Motor neuron (in vitro differentiated cells): ENCODE data around the gene TMEM80. TPM values are rescaled to one million over a fixed set of nuclear protein-coding genes. Genes with fewer than 3 reads are reported as not detected.

Experiments used
- ATAC-seq, 8 experiments: fragments of 200-7000 bp; cut with Tn5 transposase; replicated peaks in 6 of 8; 2 replicates each; pipeline ENCODE4 v1.8.0; 2021; ENCODE audit warnings: mild to moderate bottlenecking in 8 of 8, moderate library complexity in 8 of 8
- H3K27ac ChIP-seq, 2 donors: fragments of 250-450 bp; sonication (Bioruptor Pico); 2 replicates each; pipeline ENCODE4 v1.9.0; 2021; ENCODE audit warnings: antibody characterized with exemption in 2 of 2, mild to moderate bottlenecking in 2 of 2, moderate library complexity in 1 of 2
- H3K4me1 ChIP-seq, 2 donors: fragments of 250-450 bp; sonication (Bioruptor Pico); replicated peaks in 1 of 2; 2 replicates each; pipeline ENCODE4 v1.6.1; 2021; ENCODE audit warnings: antibody characterized with exemption in 2 of 2, mild to moderate bottlenecking in 2 of 2, moderate library complexity in 1 of 2
- H3K4me3 ChIP-seq, 5 donors: fragments of 250-450 bp; sonication (Bioruptor Pico); 2 replicates each; pipeline ENCODE4 v1.9.0; 2021; ENCODE audit warnings: antibody characterized with exemption in 5 of 5, mild to moderate bottlenecking in 5 of 5, moderate library complexity in 4 of 5
- WGBS, 10 experiments: fragments of 450-650 bp; shearing (Covaris generic); methylation state at CpG; one replicate each; pipeline ENCODE4 v1.0.0; 2022; 5-methylcytosine and 5-hydroxymethylcytosine counted together
- in situ Hi-C, 9 experiments: fragments of 400-800 bp; cut with MboI; loops; one replicate each; pipeline ENCODE4 v1.15.0; 2021; ENCODE audit warnings: low sequenced_read_pairs in 9 of 9, low pct_unique_long_range_greater_than_20kb in 2 of 9; ENCODE audit not compliant: unreplicated experiment in 9 of 9
- total RNA-seq, 8 experiments: library from RNA; unstranded; fragments of 300-600 nt; gene quantifications; 2 replicates each; pipeline versions ENCODE4 v1.2.3 to v1.2.4, GENCODE V29; 2022

The TMEM80 gene
- total RNA-seq, 8 experiments from 2014 or later = 11.8 to 47.1 (median 20.9) TPM

DNA sequence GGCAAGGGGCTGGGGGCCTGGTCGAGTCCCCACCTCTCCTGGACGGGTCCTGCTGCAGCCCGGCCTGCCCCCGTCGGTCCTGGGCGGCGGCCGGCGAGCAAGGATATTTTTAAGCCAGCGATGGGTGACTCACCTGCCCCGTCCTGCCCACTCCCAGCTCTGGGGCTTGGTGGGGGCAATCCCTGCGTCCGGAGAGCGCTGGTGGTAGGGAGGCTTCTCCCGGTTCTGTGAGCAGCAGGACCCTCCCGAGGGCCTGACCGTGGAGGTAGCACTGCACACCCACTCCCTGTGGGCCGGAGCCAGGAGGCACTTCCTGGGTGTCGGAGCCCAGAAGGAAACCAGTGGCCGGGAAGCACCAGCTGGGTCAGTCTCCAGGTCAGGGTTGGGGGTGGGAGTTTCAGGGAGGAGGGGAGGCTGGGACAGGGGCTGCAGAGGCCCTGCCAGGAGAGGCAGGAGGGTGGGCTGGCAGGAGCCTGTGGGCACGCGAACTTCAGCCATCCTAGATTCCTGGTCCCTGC, 10.9 kb downstream of the TMEM80 start:
- 0% methylated on average over 1 of the region's 22 CpGs; no CpG with 5 or more reads in 9 of the 10 experiments for WGBS, 10 experiments
- ATAC-seq = peak; percentile 18 to 33 (median 26)
- in situ Hi-C loops = no loop called here
- H3K4me3 ChIP-seq = no peak overlapping the region
- peaks cover 12 to 18% of the 10 kb centered on the region in 2 donors for H3K4me1 ChIP-seq
- no peak overlapping the region for H3K27ac ChIP-seq

DNA sequence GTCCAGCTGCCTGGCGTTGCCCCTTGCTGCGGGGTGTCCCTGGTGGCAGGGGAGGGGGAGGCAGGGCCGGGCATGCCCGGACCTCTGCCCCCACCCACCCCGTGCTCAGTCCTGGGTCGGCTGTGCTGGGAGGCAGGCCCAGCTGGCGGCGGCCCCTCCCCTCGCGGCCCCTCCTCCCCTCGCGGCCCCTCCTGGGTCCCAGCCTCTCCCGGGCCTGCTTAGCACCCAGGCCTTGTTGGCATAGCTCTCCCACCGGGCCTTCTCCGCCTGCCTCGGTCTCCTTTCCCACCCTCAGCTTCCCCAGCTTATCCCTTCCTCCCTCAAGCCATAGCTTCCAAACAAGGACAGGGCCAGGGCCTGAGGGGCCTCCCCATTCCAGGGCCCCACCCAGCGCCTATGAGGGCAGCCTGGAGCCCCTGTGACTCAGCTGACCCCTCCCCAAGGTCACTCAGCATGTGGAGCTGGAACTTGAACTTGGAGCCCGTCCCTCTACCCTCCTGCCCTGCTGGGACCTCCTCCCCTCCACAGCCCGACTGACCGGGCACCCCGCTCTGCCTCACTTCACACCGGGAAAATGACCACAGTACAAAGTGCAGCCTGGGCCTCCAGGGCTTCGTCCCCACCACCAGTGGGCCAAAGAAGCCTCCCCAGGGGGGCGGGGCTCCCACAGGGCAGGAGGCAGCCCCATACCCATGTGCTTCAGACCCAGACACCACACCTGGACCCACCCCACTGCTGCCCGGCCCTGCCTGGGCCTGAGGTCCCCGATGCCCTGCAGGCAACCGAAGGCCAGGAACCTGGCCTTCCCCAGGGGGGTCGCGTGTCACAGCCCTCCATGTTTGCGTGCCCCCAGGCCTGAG, 11.6 kb downstream of the TMEM80 start:
- peaks cover 12 to 18% of the 10 kb centered on the region in 2 donors for H3K4me1 ChIP-seq
- in situ Hi-C loops = no loop called here
- no peak overlapping the region for H3K27ac ChIP-seq
- peak; percentile 35 to 63 (median 49) for ATAC-seq
- no peak overlapping the region for H3K4me3 ChIP-seq
- WGBS, 10 experiments = 70% methylated on average over 2 of the region's 30 CpGs; no CpG with 5 or more reads in 9 of the 10 experiments

DNA sequence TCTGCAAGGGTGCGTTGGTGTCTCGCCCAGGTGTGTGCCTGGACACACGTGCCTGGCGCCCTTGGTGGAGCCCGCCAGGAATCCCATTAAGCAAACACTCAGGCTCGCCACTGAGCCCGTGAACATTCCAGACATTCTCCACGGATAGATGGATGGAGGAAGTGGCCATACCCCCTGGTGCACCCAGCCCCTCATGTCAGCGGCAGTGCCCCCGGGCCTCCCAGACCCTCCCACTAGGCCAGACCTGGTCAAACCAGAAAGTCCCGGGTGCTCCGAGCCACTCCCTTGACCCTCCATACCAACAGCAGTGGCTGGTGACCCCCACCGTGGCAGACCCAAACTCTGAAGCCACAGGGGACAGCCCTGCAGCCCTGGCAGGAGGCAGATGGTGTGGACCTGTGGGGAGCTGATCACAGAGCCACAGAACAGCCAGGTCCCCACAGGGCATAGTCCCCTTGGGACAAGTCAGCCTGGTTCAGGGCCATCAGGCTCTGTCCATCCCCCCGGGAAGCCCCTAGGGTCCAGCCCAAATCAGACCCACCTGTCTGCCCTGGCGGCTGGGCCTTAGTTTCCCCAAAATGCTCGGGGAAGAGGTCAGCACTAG, 12.3 kb downstream of the TMEM80 start:
- no peak for ATAC-seq
- Histone ChIP-seq H3K4me3 (no peak overlapping the region), H3K4me1 (peaks cover 12 to 18% of the 10 kb centered on the region in 2 donors), H3K27ac (no peak overlapping the region)
- in situ Hi-C loops = no loop called here
- 100% methylated on average over 1 of the region's 16 CpGs; no CpG with 5 or more reads in 9 of the 10 experiments for WGBS, 10 experiments

DNA sequence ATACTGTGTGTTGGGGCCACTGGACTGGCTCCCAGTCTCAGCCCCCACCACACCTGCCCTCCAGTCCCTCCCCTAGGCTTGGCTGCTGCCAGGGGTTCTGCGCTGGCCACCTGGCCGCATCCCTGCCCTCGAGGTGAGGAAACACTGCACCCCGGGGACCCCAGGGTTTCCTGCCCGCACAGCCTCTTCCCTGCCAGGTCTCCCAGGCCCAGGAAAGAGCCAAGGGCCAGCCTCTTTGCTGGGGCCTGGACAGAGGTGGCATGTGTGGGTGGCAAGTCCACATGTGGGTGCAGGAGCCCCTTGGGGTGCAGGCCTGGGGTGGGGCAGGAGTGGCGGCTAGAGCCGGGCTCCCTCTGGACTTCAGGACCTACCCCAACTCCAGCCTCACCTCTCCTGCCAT, 12.9 kb downstream of the TMEM80 start:
- H3K4me1 ChIP-seq = peaks cover 12 to 18% of the 10 kb centered on the region in 2 donors
- H3K27ac ChIP-seq = no peak overlapping the region
- in situ Hi-C loops = no loop called here
- no peak overlapping the region for H3K4me3 ChIP-seq
- 80% methylated on average over 1 of the region's 7 CpGs; no CpG with 5 or more reads in 9 of the 10 experiments for WGBS, 10 experiments
- ATAC-seq = no peak

DNA sequence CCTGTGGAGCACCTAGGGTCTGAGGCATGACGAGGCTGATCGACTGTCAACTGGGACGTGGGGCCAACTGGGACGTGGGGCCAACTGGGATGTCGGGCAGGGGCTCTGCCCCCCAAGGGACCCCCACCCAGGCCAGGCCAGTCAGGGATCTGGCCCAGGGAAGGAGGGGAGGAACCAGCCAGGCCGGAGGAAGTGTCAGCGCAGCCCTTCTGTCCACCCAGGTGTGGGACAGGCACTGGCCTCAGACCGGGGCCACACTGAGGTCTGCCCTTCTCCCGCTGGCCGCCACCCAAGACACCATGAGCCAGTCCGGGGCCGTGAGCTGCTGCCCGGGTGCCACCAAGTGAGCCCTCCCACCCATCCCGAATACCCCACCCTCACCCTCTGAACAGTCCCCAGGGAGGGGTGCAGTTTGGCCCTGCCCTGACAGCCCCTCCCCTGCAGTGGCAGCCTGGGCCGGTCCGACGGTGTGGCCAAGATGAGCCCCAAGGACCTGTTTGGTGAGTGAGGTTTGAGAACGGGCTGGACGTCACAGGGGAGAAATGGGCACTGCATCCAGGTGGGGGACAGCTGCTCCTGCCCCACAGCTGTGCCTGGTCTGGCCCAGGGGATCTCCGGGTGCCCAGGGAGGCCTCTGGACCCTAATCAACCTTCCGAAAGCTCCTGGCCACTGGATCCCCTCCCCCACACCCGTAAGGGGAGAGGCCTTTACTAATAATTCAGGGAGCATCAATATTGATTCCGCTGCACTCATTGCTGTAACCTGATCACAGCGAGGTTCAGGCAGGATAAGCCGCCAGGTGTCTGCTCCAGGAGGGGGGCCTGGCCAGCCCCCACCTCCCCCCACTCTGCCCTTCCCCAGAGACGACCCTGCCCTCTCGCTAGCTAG, 13.7 kb downstream of the TMEM80 start:
- Histone ChIP-seq H3K4me3 (no peak overlapping the region), H3K27ac (no peak overlapping the region), H3K4me1 (peaks cover 12 to 18% of the 10 kb centered on the region in 2 donors)
- ATAC-seq = no peak
- in situ Hi-C loops = no loop called here
- WGBS, 10 experiments = 77 to 100% methylated on average over 1 to 5 of the region's 27 CpGs; no CpG with 5 or more reads in 8 of the 10 experiments

DNA sequence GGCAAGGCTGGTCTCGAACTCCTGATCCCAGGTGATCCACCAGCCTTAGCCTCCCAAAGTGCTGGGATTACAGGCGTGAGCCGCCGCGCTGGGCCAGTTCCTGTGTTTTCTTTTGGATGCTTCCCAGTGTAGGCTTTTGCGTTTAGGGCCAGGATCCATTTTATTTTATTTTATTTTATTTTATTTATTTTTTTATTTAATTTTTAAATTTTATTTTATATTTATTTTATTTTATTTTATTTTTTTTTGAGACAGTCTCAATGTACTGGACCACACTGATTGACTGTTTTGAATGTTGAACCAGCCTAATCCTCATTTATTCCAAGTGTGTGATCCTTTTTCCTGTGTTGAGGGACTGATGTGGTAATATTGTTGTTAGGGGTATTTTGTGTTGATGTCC, 18.8 kb downstream of the TMEM80 start:
- in situ Hi-C loops = no loop called here
- 89 to 100% (median 97%) methylated on average over 1 to 6 of the region's 6 CpGs; no CpG with 5 or more reads in 1 of the 10 experiments for WGBS, 10 experiments
- no peak for ATAC-seq
- no peak overlapping the region for H3K27ac ChIP-seq
- peaks cover 0 to 5% of the 10 kb centered on the region in 2 donors for H3K4me1 ChIP-seq
- no peak overlapping the region for H3K4me3 ChIP-seq

DNA sequence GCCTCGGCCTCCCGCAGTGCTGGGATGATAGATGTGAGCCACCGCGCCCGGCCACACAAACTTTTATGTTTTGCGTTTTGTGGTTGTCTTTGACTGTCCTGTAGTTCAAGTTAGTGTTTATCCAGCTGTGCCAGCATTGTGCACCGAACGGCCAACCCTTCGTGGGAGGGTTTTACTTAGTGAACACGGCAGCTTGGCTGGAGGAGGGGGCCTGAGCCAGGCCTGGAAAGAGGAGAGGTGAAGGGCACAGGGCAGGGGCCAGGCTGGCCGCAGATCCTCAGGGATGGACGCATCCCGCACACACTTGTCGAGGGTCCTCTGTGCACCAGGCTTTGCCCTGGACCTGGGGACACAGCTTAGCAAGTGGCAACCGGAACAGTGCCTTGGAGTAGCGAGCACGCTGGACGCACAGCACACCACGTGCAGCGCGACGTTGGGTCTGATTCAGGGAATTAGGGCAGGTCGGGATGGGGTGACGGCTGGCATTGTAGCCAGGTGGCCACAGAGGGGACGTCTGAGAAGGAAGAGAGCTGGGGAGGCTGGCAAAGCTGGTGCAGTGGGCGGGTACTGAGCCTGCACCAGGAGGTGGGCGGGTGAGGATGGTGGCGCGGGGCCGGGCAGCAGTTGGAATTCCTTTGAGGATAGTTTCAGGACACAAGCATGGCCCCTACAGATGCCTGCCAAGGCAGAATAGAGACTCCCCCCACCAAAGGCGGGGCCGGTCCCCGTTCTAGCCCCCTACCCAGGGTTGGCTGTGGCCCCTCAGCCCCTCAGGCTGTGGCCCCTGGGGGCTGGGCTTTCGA, 23.8 kb downstream of the TMEM80 start:
- Histone ChIP-seq H3K27ac (no peak overlapping the region), H3K4me3 (no peak overlapping the region), H3K4me1 (peaks cover 13 to 17% of the 10 kb centered on the region in 2 donors)
- peak in 1 of 8 experiments; percentile 18 for ATAC-seq
- in situ Hi-C loops = no loop called here
- 68 to 100% (median 90%) methylated on average over 2 to 9 of the region's 34 CpGs; no CpG with 5 or more reads in 3 of the 10 experiments for WGBS, 10 experiments

DNA sequence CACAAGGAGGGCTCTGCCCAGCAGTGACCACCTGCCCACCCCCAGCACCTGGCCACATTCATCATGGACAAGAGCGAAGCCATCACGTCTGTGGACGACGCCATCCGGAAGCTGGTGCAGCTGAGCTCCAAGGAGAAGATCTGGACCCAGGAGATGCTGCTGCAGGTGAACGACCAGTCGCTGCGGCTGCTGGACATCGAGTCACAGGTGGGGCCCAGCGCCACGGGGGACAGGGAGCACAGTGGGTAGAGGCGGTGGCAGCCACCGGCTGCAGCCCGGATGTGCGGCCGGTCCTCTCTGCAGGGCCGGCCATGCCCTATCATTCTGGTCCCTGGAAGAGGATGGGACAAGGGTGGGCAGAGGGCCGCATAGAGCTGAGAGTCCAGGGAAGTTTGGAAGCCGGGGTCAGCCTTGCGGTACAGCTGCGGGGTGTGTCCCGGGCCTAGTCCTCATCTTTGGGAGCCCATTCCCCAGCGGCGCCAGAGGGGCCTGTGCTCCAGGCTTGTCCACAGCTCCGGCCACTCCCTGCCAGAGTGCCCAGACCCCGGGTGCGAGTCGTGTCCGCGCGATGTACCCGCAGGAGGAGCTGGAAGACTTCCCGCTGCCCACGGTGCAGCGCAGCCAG, 24.5 kb downstream of the TMEM80 start:
- in situ Hi-C loops = no loop called here
- no peak overlapping the region for H3K27ac ChIP-seq
- peaks cover 18 to 20% of the 10 kb centered on the region in 2 donors for H3K4me1 ChIP-seq
- no peak for ATAC-seq
- no peak overlapping the region for H3K4me3 ChIP-seq
- WGBS, 10 experiments = 20 to 100% (median 85%) methylated on average over 1 to 4 of the region's 35 CpGs; no CpG with 5 or more reads in 5 of the 10 experiments

DNA sequence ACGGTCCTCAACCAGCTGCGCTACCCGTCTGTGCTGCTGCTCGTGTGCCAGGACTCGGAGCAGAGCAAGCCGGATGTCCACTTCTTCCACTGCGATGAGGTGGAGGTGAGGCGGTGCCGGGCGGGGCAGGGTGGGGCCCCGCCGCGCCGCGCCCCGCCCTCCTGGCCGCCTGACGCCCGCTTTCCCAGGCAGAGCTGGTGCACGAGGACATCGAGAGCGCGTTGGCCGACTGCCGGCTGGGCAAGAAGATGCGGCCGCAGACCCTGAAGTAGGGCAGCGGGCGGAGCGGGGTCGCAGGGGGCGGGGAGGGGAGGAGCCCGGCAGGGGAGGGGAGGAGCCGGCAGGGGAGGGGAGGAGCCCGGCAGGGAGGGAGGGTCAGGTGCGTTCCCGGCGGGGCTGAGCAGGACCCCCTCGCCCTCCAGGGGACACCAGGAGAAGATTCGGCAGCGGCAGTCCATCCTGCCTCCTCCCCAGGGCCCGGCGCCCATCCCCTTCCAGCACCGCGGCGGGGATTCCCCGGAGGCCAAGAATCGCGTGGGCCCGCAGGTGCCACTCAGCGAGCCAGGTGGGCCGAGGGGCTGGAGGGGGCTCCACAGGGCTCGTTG, 25.1 kb downstream of the TMEM80 start:
- in situ Hi-C loops = no loop called here
- Histone ChIP-seq H3K4me1 (peaks cover 18 to 22% of the 10 kb centered on the region in 2 donors), H3K4me3 (peak overlapping the region in 1 of 5 donors; percentile 14), H3K27ac (no peak overlapping the region)
- 18% methylated on average over 3 of the region's 53 CpGs; no CpG with 5 or more reads in 9 of the 10 experiments for WGBS, 10 experiments
- ATAC-seq = peak in 5 of 8 experiments; percentile 21 to 76 (median 70)

DNA sequence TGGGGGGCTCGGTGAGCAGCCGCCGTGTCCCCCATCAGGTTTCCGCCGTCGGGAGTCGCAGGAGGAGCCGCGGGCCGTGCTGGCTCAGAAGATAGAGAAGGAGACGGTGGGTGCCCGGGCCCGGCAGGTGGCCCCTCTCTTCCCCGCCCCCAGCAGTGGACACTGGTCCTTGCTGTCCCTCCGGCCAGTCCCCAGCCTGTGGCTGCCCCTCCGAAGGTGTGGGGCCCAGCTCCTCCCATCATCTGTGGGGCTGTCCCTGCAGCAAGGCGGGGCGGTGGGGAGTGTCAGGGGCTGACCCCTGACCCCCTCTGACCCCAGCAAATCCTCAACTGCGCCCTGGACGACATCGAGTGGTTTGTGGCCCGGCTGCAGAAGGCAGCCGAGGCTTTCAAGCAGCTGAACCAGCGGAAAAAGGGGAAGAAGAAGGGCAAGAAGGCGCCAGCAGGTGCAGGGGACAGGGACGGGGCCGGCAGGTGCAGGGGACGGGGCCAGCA, 25.7 kb downstream of the TMEM80 start:
- Histone ChIP-seq H3K4me3 (peak overlapping the region in 1 of 5 donors; percentile 14), H3K4me1 (peaks cover 22 to 27% of the 10 kb centered on the region in 2 donors), H3K27ac (no peak overlapping the region)
- 100% methylated on average over 1 of the region's 28 CpGs; no CpG with 5 or more reads in 9 of the 10 experiments for WGBS, 10 experiments
- ATAC-seq = no peak
- in situ Hi-C loops = no loop called here

DNA sequence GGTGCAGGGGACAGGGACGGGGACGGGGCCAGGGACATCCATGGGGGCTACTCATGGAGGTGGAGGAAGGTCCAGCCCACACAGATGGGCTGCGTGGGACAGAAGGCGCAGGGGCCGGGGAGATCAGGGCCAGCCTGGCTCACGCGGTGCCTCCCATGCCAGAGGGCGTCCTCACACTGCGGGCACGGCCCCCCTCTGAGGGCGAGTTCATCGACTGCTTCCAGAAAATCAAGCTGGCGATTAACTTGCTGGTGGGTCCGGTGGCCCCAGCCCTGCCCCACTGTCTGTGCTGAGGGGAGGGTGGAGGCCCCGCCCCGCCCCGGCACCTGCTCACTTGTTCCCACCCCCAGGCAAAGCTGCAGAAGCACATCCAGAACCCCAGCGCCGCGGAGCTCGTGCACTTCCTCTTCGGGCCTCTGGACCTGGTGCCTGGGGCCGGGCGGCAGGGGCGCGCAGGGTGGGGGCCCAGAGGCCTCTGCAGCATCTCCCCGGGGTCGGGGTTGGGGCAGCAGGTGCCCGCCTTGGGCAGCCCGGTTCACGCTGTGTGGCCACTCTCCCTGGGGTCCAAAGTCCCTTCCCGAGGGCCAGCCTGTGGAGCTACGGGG, 26.2 kb downstream of the TMEM80 start:
- 20% methylated on average over 2 of the region's 33 CpGs; no CpG with 5 or more reads in 9 of the 10 experiments for WGBS, 10 experiments
- Histone ChIP-seq H3K4me1 (peaks cover 22 to 33% of the 10 kb centered on the region in 2 donors), H3K27ac (no peak overlapping the region), H3K4me3 (no peak overlapping the region)
- peak in 2 of 8 experiments; percentile 13 to 17 for ATAC-seq
- in situ Hi-C loops = no loop called here
